ENCODE measurements around the gene NRCAM.
A peak's percentile ranks its signal among the peaks of the same experiment; 100 is the strongest.

NRCAM gene

DNA sequence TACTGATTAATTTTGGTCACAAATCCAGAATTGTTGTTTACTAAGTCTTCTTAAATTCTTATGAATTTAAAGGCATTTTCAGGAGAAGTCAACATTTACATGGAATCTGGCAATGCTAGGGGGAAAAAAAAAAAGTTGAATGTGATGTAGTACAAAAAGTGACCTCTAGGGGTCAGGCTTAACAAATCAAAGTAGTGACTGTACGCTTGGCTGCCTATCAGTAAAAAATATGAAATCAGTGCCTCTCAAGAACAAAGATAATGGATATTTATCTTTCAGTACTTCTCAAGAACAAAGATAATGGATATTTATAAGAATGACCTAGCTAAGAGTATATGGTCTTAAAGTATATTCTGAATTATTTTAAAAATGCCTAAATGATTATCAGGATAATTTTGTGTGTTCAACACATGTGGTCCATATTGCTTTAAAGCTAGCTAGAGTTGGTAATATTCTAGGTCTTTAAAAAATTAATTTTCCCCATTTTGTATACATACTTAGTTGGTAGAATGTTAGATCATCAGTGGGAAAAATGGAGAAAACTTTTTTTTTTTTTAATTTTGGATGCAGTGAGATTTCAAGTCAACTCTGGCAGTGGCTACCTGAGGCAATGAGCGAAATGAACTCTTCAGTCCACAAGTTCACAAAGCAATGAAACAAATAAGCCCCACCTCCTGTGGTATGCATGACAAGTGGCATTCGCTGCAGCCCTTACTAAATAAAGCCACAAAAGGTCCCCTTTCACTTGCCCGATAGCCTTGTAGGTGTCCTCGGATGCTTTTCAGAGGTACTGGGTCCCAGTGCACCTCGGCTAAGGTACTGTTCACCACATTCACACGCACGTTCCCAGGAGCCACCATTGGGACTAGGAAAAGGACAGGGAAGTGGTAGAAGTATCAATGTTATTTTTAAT lies 274.9 kb downstream of the NRCAM start:
- no peaks in the 10 kb centered on the region for H3K9me3 ChIP-seq (replicated peaks; ENCODE audit: low read length)
- H3K4me1 ChIP-seq (ENCODE audit: control insufficient read depth, insufficient read depth, low read length) = no peaks in the 10 kb centered on the region
- H3K4me2 ChIP-seq (ENCODE audit: low read length) = no peak overlapping the region
- no peaks in the 10 kb centered on the region for H3K36me3 ChIP-seq (ENCODE audit: insufficient read depth, low read length)
- no peaks in the 10 kb centered on the region for H3K27me3 ChIP-seq (ENCODE audit: control insufficient read depth, insufficient read depth, low read length)
- no peak overlapping the region for H3K4me3 ChIP-seq (ENCODE audit: low read length)
- no peak overlapping the region for H3K9ac ChIP-seq (ENCODE audit: low read depth, low read length)

DNA sequence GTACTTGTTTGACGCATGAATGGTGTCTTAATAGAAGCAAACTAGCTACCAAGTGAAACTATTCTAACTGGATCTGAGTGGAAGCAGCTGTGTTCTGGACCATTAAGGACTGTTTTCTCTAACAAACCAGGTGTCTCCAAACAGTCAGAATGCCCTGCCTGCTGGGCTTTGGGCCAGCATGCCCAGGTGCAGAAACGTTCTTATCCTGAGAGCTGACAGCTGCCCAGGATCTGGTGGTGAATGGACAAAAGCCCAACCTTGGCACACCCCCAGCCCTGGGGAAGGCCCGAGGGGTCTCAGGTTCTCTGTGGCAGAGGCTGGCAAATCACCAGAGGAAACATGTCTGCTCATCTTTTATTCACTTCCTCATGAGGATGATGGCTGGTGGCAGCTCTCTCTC lies 277.8 kb downstream of the NRCAM start:
- Histone ChIP-seq H3K4me2 (ENCODE audit: low read length) (no peak overlapping the region), H3K9me3 (replicated peaks; ENCODE audit: low read length) (no peaks in the 10 kb centered on the region), H3K36me3 (ENCODE audit: insufficient read depth, low read length) (no peaks in the 10 kb centered on the region), H3K27me3 (ENCODE audit: control insufficient read depth, insufficient read depth, low read length) (no peaks in the 10 kb centered on the region), H3K4me3 (ENCODE audit: low read length) (no peak overlapping the region), H3K9ac (ENCODE audit: low read depth, low read length) (no peak overlapping the region), H3K4me1 (ENCODE audit: control insufficient read depth, insufficient read depth, low read length) (no peaks in the 10 kb centered on the region)

DNA sequence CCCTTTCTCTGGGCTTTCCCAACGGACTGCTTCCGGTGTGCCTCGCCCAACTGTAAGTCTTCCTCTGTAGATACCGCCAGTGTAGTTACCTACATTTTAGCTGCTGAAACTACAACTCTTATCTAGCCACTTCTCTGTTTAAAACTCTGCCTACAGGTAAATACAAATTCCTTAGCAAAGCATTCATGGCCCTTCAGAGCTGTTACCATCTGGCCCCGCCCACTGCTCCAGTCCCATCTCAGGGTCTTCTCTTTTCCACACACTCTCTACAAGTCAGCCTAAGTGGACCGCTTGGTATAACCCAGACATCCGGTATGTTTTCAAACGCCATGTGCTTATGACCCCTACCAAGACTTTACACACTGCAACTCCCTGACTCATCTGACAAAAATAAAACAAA lies 285.1 kb downstream of the NRCAM start:
- Histone ChIP-seq H3K4me1 (ENCODE audit: control insufficient read depth, insufficient read depth, low read length) (no peaks in the 10 kb centered on the region), H3K27me3 (ENCODE audit: control insufficient read depth, insufficient read depth, low read length) (no peaks in the 10 kb centered on the region), H3K4me2 (ENCODE audit: low read length) (no peak overlapping the region), H3K4me3 (ENCODE audit: low read length) (no peak overlapping the region), H3K36me3 (ENCODE audit: insufficient read depth, low read length) (no peaks in the 10 kb centered on the region), H3K9me3 (replicated peaks; ENCODE audit: low read length) (no peaks in the 10 kb centered on the region), H3K9ac (ENCODE audit: low read depth, low read length) (no peak overlapping the region)

DNA sequence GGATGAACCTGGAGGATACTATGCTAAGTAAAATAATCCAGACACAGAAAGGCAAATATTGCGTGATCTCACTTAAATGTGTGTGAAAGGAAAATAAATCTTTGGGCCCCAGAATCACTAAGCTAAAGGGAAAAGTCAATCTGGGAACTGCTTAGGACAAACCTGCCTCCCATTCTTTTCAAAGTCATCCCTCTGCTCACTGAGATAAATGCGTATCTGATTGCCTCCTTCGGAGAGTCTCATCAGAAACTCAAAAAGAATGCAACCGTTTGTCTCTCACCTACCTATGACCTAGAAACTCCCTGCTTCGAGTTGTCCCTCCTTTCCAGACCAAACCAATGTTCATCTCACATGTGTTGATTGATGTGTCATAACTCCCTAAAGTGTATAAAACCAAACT lies 286.0 kb downstream of the NRCAM start:
- H3K9me3 ChIP-seq (replicated peaks; ENCODE audit: low read length) = no peaks in the 10 kb centered on the region
- H3K4me1 ChIP-seq (ENCODE audit: control insufficient read depth, insufficient read depth, low read length) = no peaks in the 10 kb centered on the region
- H3K27me3 ChIP-seq (ENCODE audit: control insufficient read depth, insufficient read depth, low read length) = no peaks in the 10 kb centered on the region
- H3K9ac ChIP-seq (ENCODE audit: low read depth, low read length) = no peak overlapping the region
- no peak overlapping the region for H3K4me3 ChIP-seq (ENCODE audit: low read length)
- no peaks in the 10 kb centered on the region for H3K36me3 ChIP-seq (ENCODE audit: insufficient read depth, low read length)
- H3K4me2 ChIP-seq (ENCODE audit: low read length) = no peak overlapping the region

DNA sequence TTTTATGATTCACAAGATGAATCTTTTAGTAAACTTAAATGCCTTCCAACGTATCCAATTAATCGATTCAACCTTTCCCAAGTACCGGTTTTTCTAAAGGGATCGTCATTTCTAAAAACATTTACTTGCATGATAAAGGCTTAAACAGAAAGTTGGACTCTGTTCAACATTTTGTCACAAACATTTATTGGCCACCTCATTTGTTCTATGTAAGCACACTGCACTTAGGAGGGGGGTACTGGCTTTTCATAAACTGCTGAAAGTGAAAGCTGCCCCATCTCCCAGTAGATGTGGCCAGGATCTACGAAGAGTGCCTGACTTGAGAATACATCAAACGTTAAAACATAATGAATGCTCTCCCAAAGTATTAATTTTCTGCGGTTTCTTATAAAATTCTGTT lies 288.8 kb downstream of the NRCAM start:
- no peak overlapping the region for H3K4me3 ChIP-seq (ENCODE audit: low read length)
- no peaks in the 10 kb centered on the region for H3K4me1 ChIP-seq (ENCODE audit: control insufficient read depth, insufficient read depth, low read length)
- H3K9me3 ChIP-seq (replicated peaks; ENCODE audit: low read length) = no peaks in the 10 kb centered on the region
- no peaks in the 10 kb centered on the region for H3K36me3 ChIP-seq (ENCODE audit: insufficient read depth, low read length)
- H3K4me2 ChIP-seq (ENCODE audit: low read length) = peak overlapping the region; percentile 44
- no peaks in the 10 kb centered on the region for H3K27me3 ChIP-seq (ENCODE audit: control insufficient read depth, insufficient read depth, low read length)
- no peak overlapping the region for H3K9ac ChIP-seq (ENCODE audit: low read depth, low read length)

DNA sequence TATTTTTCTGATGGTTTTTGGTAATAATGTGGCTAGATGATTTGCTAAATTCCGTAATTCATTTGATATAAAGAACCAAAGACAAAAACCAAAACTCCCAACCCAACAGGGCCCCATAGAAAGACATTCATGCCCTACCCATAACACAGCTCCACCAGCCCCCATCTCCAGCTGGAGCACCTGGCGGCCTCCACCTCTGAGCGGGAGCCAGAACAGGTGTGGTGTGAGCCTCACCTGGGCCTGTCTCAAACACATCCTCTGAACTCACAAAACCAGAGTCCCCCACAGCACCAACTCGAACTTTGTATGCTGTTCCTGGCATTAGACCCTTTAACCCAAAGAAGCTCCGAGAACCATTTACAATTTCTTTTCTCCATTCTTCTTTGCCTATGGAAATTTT lies 289.5 kb downstream of the NRCAM start:
- no peak overlapping the region for H3K4me2 ChIP-seq (ENCODE audit: low read length)
- no peaks in the 10 kb centered on the region for H3K9me3 ChIP-seq (replicated peaks; ENCODE audit: low read length)
- H3K4me1 ChIP-seq (ENCODE audit: control insufficient read depth, insufficient read depth, low read length) = no peaks in the 10 kb centered on the region
- no peaks in the 10 kb centered on the region for H3K36me3 ChIP-seq (ENCODE audit: insufficient read depth, low read length)
- H3K4me3 ChIP-seq (ENCODE audit: low read length) = no peak overlapping the region
- no peaks in the 10 kb centered on the region for H3K27me3 ChIP-seq (ENCODE audit: control insufficient read depth, insufficient read depth, low read length)
- no peak overlapping the region for H3K9ac ChIP-seq (ENCODE audit: low read depth, low read length)

DNA sequence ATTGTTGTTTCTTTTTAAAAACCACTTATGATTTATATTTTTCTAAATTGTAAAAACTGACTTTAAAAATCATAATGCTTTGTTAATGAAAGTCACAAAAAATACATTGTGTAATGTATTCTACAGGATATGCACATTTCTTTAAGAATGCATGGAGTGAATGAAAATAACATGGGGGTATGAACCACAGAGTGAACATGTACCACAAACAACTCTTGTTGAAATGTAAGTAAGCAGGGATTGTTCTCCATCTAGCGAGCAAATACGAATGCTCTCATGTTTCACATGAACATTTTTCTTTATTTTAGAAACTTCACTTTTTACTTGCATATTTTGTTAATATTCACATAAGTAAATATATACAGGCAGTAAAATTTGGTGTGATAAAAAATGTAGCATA lies 290.5 kb downstream of the NRCAM start:
- no peaks in the 10 kb centered on the region for H3K27me3 ChIP-seq (ENCODE audit: control insufficient read depth, insufficient read depth, low read length)
- H3K4me3 ChIP-seq (ENCODE audit: low read length) = no peak overlapping the region
- H3K36me3 ChIP-seq (ENCODE audit: insufficient read depth, low read length) = no peaks in the 10 kb centered on the region
- no peaks in the 10 kb centered on the region for H3K4me1 ChIP-seq (ENCODE audit: control insufficient read depth, insufficient read depth, low read length)
- H3K9me3 ChIP-seq (replicated peaks; ENCODE audit: low read length) = no peaks in the 10 kb centered on the region
- H3K4me2 ChIP-seq (ENCODE audit: low read length) = no peak overlapping the region
- H3K9ac ChIP-seq (ENCODE audit: low read depth, low read length) = no peak overlapping the region

DNA sequence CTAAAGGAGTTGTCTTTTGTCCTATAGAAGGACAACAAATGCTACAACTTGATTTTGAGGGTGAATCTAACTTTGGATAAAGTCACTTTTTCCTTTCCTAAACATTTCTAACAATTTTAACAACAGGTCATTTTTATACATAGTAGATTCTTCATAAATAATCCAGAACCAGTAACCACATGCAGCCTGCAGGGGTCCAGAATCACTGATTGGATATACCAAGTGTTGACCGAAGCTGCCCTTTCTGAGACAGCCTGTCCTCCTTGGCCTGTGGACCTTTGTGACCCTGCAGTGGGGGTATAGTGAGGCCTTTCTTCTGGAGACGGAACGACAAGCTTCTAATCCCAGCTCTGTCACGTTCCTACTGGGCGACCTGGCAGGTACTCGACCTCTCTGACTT lies 291.3 kb downstream of the NRCAM start:
- no peaks in the 10 kb centered on the region for H3K27me3 ChIP-seq (ENCODE audit: control insufficient read depth, insufficient read depth, low read length)
- no peaks in the 10 kb centered on the region for H3K9me3 ChIP-seq (replicated peaks; ENCODE audit: low read length)
- no peaks in the 10 kb centered on the region for H3K4me1 ChIP-seq (ENCODE audit: control insufficient read depth, insufficient read depth, low read length)
- no peak overlapping the region for H3K4me3 ChIP-seq (ENCODE audit: low read length)
- H3K4me2 ChIP-seq (ENCODE audit: low read length) = no peak overlapping the region
- no peak overlapping the region for H3K9ac ChIP-seq (ENCODE audit: low read depth, low read length)
- H3K36me3 ChIP-seq (ENCODE audit: insufficient read depth, low read length) = no peaks in the 10 kb centered on the region

DNA sequence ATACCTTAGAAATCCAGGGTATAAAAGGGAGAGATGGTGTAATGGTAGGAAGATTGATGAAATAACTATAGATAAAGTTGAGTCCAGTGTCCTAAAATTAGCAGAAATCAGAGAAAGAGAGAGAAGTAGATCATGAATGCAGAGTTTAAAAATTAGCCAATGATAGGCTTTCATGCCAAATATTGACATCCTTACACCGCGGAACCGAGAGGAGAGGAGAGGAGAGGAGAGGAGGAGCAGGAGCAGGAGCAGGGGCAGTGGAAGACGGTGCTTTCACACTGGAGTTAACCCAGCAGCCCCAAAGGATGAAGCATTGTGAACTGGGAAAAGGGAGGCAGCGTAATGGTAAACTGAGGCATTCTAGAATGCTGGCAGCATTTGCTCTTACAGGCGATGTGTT lies 291.9 kb downstream of the NRCAM start:
- H3K9me3 ChIP-seq (replicated peaks; ENCODE audit: low read length) = no peaks in the 10 kb centered on the region
- H3K27me3 ChIP-seq (ENCODE audit: control insufficient read depth, insufficient read depth, low read length) = no peaks in the 10 kb centered on the region
- H3K4me2 ChIP-seq (ENCODE audit: low read length) = no peak overlapping the region
- H3K9ac ChIP-seq (ENCODE audit: low read depth, low read length) = no peak overlapping the region
- H3K4me1 ChIP-seq (ENCODE audit: control insufficient read depth, insufficient read depth, low read length) = no peaks in the 10 kb centered on the region
- no peaks in the 10 kb centered on the region for H3K36me3 ChIP-seq (ENCODE audit: insufficient read depth, low read length)
- H3K4me3 ChIP-seq (ENCODE audit: low read length) = no peak overlapping the region

DNA sequence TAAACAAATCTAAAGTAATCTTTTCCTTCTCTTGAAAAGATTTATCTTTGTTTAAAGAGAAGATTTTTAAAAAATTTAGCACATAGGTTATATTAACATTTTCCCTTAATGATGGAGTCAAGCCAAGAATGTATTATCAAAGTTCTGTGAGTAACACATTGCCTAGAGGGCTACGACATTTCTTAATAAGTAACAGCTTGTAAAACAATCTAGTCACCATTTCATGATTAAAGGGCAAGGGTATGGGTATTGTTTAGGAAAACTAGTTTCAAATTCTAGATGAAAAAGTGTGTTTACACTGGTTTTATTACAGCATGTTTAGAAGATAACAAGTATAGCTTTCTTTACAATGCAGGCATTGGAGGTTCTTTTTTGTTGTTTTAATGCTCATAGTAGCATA lies 297.5 kb downstream of the NRCAM start:
- Histone ChIP-seq H3K9me3 (replicated peaks; ENCODE audit: low read length) (no peaks in the 10 kb centered on the region), H3K4me1 (ENCODE audit: control insufficient read depth, insufficient read depth, low read length) (no peaks in the 10 kb centered on the region), H3K36me3 (ENCODE audit: insufficient read depth, low read length) (no peaks in the 10 kb centered on the region), H3K27me3 (ENCODE audit: control insufficient read depth, insufficient read depth, low read length) (no peaks in the 10 kb centered on the region), H3K4me3 (ENCODE audit: low read length) (no peak overlapping the region), H3K4me2 (ENCODE audit: low read length) (no peak overlapping the region), H3K9ac (ENCODE audit: low read depth, low read length) (no peak overlapping the region)

DNA sequence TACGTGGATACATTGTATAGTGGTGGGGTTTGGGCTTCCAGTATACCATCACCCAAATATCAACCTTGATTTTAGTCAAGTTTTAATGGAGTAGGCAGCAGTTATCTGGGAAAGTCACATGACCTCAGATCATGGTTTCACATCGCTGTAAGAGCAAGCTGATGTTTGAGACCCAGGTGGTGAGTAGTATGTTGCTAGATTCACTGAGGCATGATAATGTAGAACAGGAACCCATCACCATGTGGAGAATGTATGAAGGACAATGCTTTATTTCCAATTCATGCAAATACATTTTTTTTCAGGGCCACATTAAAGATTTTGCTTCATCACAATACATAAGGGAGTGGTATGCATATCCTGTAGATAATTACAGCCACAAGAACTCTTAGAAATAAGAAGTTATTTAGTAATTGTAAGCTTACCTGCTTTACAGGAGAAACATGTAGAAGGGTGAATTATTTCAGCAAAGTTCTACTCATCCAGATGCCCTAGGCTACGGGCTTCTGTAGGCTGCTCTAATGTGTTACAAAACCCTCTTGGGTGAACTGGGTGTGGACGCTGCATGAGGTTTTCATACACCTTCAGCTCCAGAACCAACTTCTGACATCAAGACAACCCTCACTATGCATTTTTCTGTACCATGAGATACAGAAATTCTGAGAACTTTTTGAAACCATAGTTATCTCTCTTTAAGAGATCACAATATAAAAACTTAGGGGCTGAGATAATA lies 298.5 kb downstream of the NRCAM start:
- Histone ChIP-seq H3K4me3 (ENCODE audit: low read length) (no peak overlapping the region), H3K4me1 (ENCODE audit: control insufficient read depth, insufficient read depth, low read length) (no peaks in the 10 kb centered on the region), H3K9me3 (replicated peaks; ENCODE audit: low read length) (no peaks in the 10 kb centered on the region), H3K4me2 (ENCODE audit: low read length) (no peak overlapping the region), H3K27me3 (ENCODE audit: control insufficient read depth, insufficient read depth, low read length) (no peaks in the 10 kb centered on the region), H3K36me3 (ENCODE audit: insufficient read depth, low read length) (no peaks in the 10 kb centered on the region), H3K9ac (ENCODE audit: low read depth, low read length) (no peak overlapping the region)
